HG02763 (cell line): Measurements from ENCODE around the gene DUOXA1.
"Not testable (repeated sequence)": the region's sequence is repeated elsewhere in the genome, so short reads cannot be mapped to it uniquely, and the experiment has no call there.

ENCODE experiments used
- ATAC-seq: cut with Tn5 transposase; IDR thresholded peaks from one replicate; pipeline ENCODE4 v1.9.1; 2021; ENCODE audit warnings: mild to moderate bottlenecking, moderate library complexity; ENCODE audit not compliant: unreplicated experiment

Gene DUOXA1

GRCh38 chr15:45114751-45115085 lies 15.0 kb downstream of the DUOXA1 start:
- no peak for ATAC-seq

- ATAC-seq: no peak
Observed at GRCh38 chr15:45114076-45114750, 15.5 kb downstream of the DUOXA1 start, which contains the start of the genes DUOX2 and DUOXA2. TSS of gene DUOX2 (minus strand) at chr15:45114172. CDS start at chr15:45113411, 761 bp downstream. TSS of gene DUOXA2 (plus strand) at chr15:45114326. CDS start at chr15:45114606, 280 bp downstream.

GRCh38 chr15:45113380-45113990 lies 16.2 kb downstream of the DUOXA1 start:
- ATAC-seq: no peak

DNA sequence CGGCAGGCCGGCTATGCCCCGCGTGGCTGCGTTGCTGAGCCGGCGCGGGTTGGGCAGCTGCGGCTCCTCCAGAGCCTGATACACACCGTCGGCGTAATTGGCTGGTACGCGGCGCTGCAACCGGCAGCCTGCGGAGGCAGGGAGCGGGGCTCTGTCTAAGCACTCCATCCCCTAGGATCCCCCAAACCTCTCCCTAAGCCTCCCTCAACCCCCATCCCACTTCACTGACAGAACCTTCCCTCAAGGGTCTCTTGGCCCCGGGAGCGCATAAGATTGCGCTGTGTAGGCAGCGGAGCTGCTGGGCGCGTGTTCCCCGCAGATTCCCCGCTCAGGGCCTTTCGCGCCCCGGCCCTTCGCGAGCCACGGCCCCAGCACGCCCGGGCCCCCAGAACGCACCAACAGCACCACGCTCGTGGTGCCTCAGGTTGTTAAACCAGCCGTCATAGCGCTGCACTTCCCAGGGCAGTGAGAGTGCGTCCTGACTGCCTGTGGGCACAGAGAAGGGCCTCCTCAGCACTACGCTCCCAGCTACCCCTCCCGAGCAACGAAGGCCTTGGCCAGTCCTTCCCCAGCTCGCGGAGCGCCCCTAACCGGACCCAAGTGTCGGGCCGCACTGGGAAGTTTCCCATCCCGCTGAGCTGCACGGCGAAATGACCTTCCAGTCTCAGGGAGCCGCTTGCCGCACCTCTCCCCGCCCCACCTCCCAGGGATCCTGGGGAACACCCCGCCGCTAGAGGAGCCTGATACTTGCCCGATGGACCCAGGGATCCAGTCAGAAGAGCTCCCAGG lies 16.9 kb downstream of the DUOXA1 start:
- ATAC-seq: no peak

DNA sequence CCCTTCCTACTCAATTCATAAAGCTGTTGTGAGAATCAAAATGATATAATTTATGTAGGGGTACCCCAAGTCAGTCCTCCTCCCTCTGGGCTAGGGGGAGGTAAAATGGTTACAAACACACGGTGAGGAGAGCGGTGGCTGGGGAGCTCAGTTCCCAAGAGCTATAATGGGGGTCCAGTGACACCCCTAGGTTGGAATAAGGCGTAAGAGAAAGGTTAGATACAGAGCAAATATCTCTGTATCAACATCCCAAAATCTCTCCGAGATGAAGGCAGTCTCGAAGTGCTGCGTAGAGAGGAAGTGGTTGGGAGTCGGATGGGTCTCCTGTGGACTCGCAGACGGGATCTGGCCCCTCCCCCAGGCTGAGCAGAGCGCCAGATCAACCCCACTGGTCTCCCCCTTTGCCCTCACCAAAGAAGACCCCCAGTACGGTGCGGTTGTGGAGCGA lies 17.5 kb downstream of the DUOXA1 start:
- no peak for ATAC-seq

DNA sequence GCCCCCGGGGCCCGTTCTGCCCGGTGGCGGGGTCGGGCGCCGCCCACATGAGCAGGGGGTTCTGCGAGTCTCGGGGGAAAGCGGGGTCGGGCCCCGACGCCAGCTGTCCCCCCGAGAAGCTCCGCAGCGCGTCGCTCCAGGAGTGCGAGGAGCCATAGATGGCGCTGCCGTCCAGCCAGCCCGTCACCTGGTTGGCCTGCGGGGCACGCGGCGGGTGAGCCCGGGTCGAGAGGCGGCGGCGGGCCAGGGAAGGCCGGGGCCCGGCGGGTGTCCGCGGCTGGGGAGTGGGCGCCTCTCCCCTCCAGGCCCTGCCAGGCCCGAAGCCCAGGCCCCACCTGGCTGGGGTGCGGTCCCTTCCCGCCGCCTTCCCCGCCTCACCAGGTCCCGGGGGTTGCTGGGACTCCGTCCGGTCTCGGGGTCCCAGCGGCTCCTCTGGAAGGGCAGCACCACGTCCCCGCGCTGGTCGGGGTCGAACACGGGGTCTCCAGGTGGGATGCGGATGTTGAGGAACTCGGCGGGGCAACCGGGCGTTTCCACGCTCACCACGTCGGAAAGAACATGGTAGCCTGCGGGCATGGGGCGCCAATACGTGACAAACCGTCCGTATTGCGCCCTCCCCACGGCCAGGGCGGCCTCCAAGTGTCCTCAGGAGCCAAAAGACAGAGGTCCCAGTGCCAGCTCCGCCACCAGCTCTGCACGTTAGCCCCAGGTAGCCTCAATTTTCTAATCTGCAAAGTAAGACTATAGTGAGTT lies 18.1 kb downstream of the DUOXA1 start:
- no peak for ATAC-seq

- no peak for ATAC-seq
Observed at GRCh38 chr15:45110256-45110820, 19.3 kb downstream of the DUOXA1 start.

GRCh38 chr15:45107941-45108630 lies 21.6 kb downstream of the DUOXA1 start:
- no peak for ATAC-seq

DNA sequence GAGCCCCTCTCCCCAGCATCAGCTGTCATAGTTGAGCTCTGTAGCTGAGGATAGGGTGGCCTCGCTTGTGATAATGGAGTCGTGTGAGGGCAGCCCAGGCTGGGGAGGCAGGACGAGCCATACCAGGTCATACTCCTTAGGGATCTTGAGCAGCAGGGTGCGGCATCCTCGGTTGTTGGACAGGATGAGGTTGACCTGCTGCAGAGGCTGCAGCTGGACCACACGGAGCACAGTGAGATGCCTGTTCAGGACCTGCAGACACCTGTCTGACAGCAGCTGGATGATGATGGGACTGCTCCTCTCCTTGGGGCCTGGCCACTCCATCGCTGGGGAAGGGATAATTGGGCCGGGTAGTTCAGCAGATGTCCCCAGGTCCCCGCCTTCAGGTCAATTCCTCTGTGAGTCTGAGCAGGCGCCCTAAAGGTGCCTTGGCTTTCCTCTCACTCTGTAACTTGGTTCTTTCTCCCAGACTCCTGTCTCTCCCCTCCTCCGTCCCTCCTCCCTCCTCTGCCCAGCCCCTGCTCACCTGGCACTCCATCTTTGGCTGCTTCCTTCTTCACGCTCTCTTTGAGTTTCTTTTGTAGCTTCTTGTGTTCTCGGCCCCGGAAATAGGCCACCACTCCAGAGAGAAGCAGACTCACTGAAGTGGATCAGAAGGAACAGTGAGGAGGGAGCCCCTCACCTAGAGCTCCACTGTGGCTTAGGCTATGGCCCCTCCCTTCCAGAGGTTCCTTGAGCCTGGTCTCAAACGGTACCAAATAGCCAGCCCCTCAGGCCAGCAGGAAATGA lies 23.5 kb downstream of the DUOXA1 start:
- no peak for ATAC-seq

GRCh38 chr15:45105586-45105985 lies 24.1 kb downstream of the DUOXA1 start:
- no peak for ATAC-seq

- not testable (repeated sequence) for ATAC-seq
Observed at GRCh38 chr15:45104170-45104569, 25.5 kb downstream of the DUOXA1 start.

GRCh38 chr15:45102226-45102625 lies 27.5 kb downstream of the DUOXA1 start:
- no peak for ATAC-seq

DNA sequence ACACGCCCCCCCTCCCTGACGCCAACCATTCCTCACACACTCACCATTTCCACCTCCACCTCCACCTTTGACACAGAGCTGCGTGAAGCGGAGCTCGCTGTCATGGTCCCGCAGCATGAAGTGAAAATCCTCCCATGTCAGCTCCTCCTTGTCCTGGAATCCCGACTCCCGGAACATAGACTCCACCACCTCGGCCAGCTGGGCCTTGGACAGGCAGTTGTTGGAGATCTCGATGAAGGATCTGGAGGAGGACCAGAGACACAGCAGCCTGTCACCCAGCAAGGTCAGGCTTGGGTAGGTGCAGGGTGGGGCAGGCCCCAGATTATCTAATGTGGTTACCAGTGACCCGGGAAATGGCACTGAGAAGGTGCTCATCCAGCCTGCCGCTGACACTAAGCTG lies 27.9 kb downstream of the DUOXA1 start:
- no peak for ATAC-seq

DNA sequence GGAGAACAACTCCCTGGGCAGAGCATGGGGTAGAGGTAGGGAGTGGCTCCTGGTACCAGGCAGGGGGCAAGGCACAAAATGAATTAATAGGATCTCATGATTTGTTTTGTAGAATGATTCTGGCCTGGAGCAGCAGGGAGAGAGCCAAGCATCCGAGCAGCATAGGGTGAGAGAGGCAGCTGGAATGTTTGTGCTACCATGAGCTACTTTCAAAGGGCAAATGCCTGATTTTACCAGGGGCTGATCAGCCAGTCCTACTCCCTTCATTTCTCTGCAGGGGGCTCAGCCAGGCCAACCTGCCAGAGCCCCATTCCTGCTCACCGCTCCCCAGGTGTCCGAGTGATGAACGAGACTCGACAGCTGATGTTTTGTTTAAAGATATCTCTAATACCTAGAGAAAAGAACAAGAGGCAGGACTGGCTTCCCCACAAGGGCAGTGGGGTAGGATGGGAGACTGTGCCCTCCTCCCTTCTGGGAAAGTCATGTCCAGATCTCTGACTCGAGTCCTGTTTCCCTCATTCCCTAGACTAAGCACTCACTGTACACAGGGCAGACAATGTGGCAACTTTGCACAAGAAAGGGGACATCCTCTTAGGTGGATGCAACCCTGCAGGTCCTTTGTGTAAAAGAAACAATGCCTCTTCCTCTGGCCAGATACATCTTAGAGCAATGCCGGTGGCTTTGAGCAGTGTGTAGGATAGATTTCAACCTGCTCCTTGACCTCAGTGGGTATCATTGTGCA lies 28.6 kb downstream of the DUOXA1 start:
- ATAC-seq: no peak

- no peak for ATAC-seq
Observed at GRCh38 chr15:45099549-45100165, 30.0 kb downstream of the DUOXA1 start.

- no peak for ATAC-seq
Observed at GRCh38 chr15:45097466-45097865, 32.2 kb downstream of the DUOXA1 start.

DNA sequence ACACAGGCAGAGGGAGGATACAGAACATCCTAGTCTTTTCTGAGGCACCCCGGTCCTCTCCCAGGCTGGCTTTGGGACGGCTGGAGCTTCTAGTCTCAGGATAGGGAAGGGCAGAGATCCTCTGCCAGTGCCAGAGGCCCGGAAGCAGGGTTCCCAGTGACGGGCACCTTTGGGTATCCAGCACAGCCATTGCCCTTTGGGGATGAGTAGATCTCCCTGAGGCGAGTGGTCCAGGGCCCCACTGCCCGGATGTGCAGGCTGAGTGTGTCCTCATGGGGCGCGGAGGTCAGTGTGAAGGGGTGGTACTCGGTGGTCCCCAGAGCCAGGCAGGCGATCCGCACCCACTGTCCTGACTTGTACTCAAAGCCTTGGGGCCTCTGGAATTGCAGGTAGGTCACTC lies 34.0 kb downstream of the DUOXA1 start:
- no peak for ATAC-seq

DNA sequence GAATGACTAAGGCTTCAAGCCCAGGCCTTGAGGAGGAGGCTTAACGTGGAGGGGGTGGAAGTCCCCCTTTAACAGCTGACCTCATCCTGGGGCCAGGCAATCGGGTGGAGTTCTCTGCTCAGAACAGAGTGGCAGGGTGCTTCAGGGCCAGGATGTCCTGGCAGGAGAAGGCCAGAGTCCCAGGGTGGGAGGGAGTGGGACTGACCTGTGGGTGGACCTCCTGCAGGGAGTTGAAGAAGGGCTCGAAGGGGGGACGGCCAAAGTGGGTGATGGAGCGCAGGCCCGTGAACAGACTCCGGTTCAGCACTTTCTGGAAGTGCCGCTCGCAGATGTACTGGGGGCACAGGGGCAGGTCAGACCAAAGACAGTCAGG lies 35.3 kb downstream of the DUOXA1 start:
- ATAC-seq: no peak
